Endodermal cell (in vitro differentiated cells): ENCODE results near the gene OR12D2. TPM values are rescaled to one million over a fixed set of nuclear protein-coding genes. Genes with fewer than 3 reads are reported as not detected.
"Not testable (repeated sequence)": the region's sequence is repeated elsewhere in the genome, so short reads cannot be mapped to it uniquely, and the experiment has no call there.

Experiments used
- DNase-seq: peaks from one replicate; pipeline ENCODE4 v3.0.0-alpha.2; 2017
- H3K27ac ChIP-seq: 2 replicates; pipeline ENCODE4 v1.5.1; 2013; ENCODE audit warnings: mild to moderate bottlenecking, low read depth, low read length, moderate library complexity
- H3K27me3 ChIP-seq: 2 replicates; pipeline ENCODE4 v1.6.1; 2013; ENCODE audit warnings: mild to moderate bottlenecking, low read length, moderate library complexity; ENCODE audit not compliant: insufficient read depth, control insufficient read depth, poor library complexity, severe bottlenecking
- H3K36me3 ChIP-seq: 2 replicates; pipeline ENCODE4 v1.7.0; 2013; ENCODE audit warnings: mild to moderate bottlenecking, low read length, moderate library complexity; ENCODE audit not compliant: control insufficient read depth, insufficient read depth
- H3K4me1 ChIP-seq: one replicate; pipeline ENCODE4 v1.7.0; 2013; ENCODE audit warnings: low read length; ENCODE audit not compliant: control insufficient read depth, insufficient read depth
- H3K4me3 ChIP-seq: 2 replicates; pipeline ENCODE4 v1.5.1; 2013; ENCODE audit warnings: mild to moderate bottlenecking, low read length, moderate library complexity
- H3K9ac ChIP-seq: 2 replicates; pipeline ENCODE4 v1.6.1; 2013; ENCODE audit warnings: mild to moderate bottlenecking, low read length, moderate library complexity; ENCODE audit not compliant: poor library complexity, severe bottlenecking; ENCODE audit errors: extremely low read depth
- H3K9me3 ChIP-seq: 2 replicates; pipeline ENCODE4 v1.6.1; 2013; ENCODE audit warnings: mild to moderate bottlenecking, low read length, moderate library complexity; ENCODE audit not compliant: control insufficient read depth
- H3K27ac Mint-ChIP-seq: 2 replicates; pipeline ENCODE4 v1.8.0; 2020; ENCODE audit warnings: mixed read lengths
- H3K27me3 Mint-ChIP-seq: 2 replicates; pipeline ENCODE4 v1.8.0; 2021; ENCODE audit warnings: mild to moderate bottlenecking, mixed read lengths; ENCODE audit not compliant: insufficient read depth
- H3K36me3 Mint-ChIP-seq: 2 replicates; pipeline ENCODE4 v1.8.0; 2020; ENCODE audit warnings: low read depth, mixed read lengths
- H3K4me1 Mint-ChIP-seq: 2 replicates; pipeline ENCODE4 v1.8.0; 2020; ENCODE audit warnings: mixed read lengths
- H3K4me3 Mint-ChIP-seq: 2 replicates; pipeline ENCODE4 v1.8.0; 2020; ENCODE audit warnings: mild to moderate bottlenecking, moderate library complexity, mixed read lengths
- H3K9me3 Mint-ChIP-seq: 2 replicates; pipeline ENCODE4 v1.8.0; 2020; ENCODE audit warnings: mild to moderate bottlenecking, mixed read lengths
- WGBS, 2 experiments: methylation state at CpG; one replicate each; pipeline versions ENCODE4 v1.1.5 to v1.1.7; 2013; ENCODE audit warnings: missing lambda C conversion rate in 2 of 2, mixed read lengths in 1 of 2; ENCODE audit not compliant: insufficient coverage in 1 of 2, insufficient read length in 1 of 2; 5-methylcytosine and 5-hydroxymethylcytosine counted together
- long read RNA-seq, 4 experiments: library from polyadenylated mRNA in 2 of 4; library from RNA in 1 of 4; library from capped mRNA in 1 of 4; stranded (forward) in 3 of 4; unstranded in 1 of 4; transcript quantifications; one replicate each; pipeline ENCODE4 v2.0.0, GENCODE V29; 2020 to 2021; ENCODE audit warnings: inconsistent platforms in 1 of 4
- polyA plus RNA-seq, 2 experiments: library from polyadenylated mRNA; stranded (reverse); fragments of 50-300 nt; gene quantifications; one replicate each; pipeline ENCODE4 v1.2.3, GENCODE V29; 2013
- total RNA-seq, 2 donors: library from RNA; stranded (reverse); fragmentation: NEBNext Ultra II Directional in 1 of 2; extraction: Animal tissue kit (Norgen Biotek cat#: 25700) in 1 of 2; gene quantifications; 2 replicates in 1 of 2; 3 replicates in 1 of 2; pipeline ENCODE4 v1.2.1, GENCODE V29; 2021
- TF ChIP-seq, protein P1 (sequence below): fragments of 200-600 bp; sonication (generic); conservative IDR thresholded peaks from 2 replicates; pipeline ENCODE4 v1.5.0; 2021; ENCODE audit warnings: antibody characterized with exemption, mild to moderate bottlenecking

OR12D2 gene
- total RNA-seq: not detected
- polyA plus RNA-seq (2013, experiment 1 of 2): not detected
- not detected for polyA plus RNA-seq (2013, experiment 2 of 2)
- long read RNA-seq, experiment 1: 0 reads
- long read RNA-seq, experiment 2: 0 reads
- long read RNA-seq, experiment 3: 0 reads
- long read RNA-seq, experiment 4: 0 reads

GRCh38 chr6:29395331-29395730 is at the start of gene OR12D2:
Gene OR12D2 (plus strand): TSS chr6:29395631. CDS start chr6:29396700, 1,069 bp downstream.
- no peaks in the 10 kb centered on the region for H3K4me1 Mint-ChIP-seq
- H3K27me3 ChIP-seq: no peaks in the 10 kb centered on the region
- TF ChIP-seq, protein P1, sequence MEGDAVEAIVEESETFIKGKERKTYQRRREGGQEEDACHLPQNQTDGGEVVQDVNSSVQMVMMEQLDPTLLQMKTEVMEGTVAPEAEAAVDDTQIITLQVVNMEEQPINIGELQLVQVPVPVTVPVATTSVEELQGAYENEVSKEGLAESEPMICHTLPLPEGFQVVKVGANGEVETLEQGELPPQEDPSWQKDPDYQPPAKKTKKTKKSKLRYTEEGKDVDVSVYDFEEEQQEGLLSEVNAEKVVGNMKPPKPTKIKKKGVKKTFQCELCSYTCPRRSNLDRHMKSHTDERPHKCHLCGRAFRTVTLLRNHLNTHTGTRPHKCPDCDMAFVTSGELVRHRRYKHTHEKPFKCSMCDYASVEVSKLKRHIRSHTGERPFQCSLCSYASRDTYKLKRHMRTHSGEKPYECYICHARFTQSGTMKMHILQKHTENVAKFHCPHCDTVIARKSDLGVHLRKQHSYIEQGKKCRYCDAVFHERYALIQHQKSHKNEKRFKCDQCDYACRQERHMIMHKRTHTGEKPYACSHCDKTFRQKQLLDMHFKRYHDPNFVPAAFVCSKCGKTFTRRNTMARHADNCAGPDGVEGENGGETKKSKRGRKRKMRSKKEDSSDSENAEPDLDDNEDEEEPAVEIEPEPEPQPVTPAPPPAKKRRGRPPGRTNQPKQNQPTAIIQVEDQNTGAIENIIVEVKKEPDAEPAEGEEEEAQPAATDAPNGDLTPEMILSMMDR: no peak
- H3K4me3 ChIP-seq: no peak within 1 kb of the TSS
- no peak for DNase-seq
- no peak within 1 kb of the TSS for H3K27ac ChIP-seq
- no peaks in the 10 kb centered on the region for H3K9me3 ChIP-seq
- H3K36me3 Mint-ChIP-seq: no peaks in the 10 kb centered on the region
- no peak within 1 kb of the TSS for H3K9ac ChIP-seq
- H3K27me3 Mint-ChIP-seq: no peaks in the 10 kb centered on the region
- H3K27ac Mint-ChIP-seq: no peak within 1 kb of the TSS
- no peaks in the 10 kb centered on the region for H3K4me1 ChIP-seq
- H3K4me3 Mint-ChIP-seq: no peak within 1 kb of the TSS
- no peaks in the 10 kb centered on the region for H3K36me3 ChIP-seq
- H3K9me3 Mint-ChIP-seq: no peaks in the 10 kb centered on the region

DNA sequence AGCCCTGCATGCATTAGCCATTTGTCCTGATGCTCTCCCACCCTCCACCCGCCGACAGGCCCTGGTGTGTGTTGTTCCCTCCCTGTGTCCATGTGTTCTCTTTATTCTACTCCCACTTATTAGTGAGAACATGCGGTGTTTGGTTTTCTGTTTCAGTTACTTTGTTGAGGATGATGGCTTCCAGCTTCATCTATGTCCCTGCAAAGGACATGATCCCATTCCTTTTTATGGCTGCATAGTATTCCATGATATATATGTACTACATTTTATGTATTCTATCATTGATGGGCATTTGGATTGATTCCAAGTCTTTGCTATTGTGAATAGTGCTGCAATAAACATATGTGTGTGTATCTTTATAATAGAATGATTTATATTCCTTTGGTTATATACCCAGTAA is 46.1 kb upstream of the OR12D2 start:
- not testable (repeated sequence) for H3K27ac ChIP-seq, H3K4me1 Mint-ChIP-seq
- WGBS, 2 experiments: 90 to 98% methylated on average over 3 of the region's 3 CpGs

DNA sequence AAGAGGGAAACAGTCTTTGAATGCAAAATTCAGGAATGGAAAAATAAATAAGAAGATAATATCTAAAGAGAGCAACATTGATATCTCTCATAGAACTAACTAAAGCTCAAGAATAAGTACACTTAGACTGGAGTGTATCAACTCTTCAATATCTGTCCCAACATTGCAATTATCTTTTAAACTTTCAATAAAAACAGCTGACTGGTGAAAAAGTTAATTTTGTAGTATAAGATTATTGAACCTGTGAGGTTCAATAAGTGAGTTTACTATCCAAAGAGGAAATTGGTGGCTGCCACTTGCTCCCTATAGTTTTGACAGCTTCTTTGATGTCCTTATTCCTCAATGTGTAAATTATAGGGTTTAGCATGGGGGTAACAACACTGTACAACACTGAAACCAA is 40.5 kb upstream of the OR12D2 start:
- Histone ChIP-seq H3K36me3 (no peaks in the 10 kb centered on the region), H3K9ac (no peak overlapping the region), H3K4me3 (no peak overlapping the region), H3K27ac (no peak overlapping the region), H3K27me3 (no peaks in the 10 kb centered on the region), H3K9me3 (peaks cover 6% of the 10 kb centered on the region), H3K4me1 (no peaks in the 10 kb centered on the region)
- no peak overlapping the region for H3K4me3 Mint-ChIP-seq
- H3K9me3 Mint-ChIP-seq: peaks cover 5% of the 10 kb centered on the region
- H3K4me1 Mint-ChIP-seq: peaks cover 2% of the 10 kb centered on the region
- no peaks in the 10 kb centered on the region for H3K36me3 Mint-ChIP-seq
- TF ChIP-seq, protein P1: no peak
- H3K27ac Mint-ChIP-seq: no peak overlapping the region
- DNase-seq: no peak
- peaks cover 3% of the 10 kb centered on the region for H3K27me3 Mint-ChIP-seq

More for the DNA sequence above, 46.1 kb upstream of the OR12D2 start:
- H3K4me3 Mint-ChIP-seq, H3K9me3 ChIP-seq, H3K27me3 Mint-ChIP-seq, H3K36me3 Mint-ChIP-seq, H3K4me1 ChIP-seq, H3K27ac Mint-ChIP-seq, H3K27me3 ChIP-seq, H3K9me3 Mint-ChIP-seq, H3K9ac ChIP-seq, DNase-seq, H3K4me3 ChIP-seq, H3K36me3 ChIP-seq: not testable (repeated sequence)

DNA sequence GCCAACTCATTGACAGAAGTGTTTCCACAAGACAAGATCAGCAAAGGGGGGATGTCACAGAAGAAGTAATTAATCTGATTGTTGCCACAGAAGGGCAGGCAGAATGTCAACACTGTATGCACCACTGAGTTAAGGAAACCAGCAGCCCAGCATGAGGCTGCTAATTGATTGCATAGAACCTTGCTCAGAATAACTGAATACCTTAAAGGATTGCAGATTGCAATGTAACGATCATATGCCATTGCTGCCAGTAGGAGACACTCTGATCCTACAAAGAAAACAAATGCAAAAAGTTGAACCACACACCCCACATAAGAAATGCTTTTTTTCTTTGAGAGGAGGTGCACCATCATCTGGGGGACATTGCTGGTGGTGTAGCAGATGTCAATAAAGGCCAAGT is 39.8 kb upstream of the OR12D2 start:
- Histone ChIP-seq H3K9ac (no peak overlapping the region), H3K9me3 (peaks cover 6% of the 10 kb centered on the region), H3K36me3 (no peaks in the 10 kb centered on the region), H3K4me3 (no peak overlapping the region), H3K27ac (no peak overlapping the region), H3K4me1 (no peaks in the 10 kb centered on the region), H3K27me3 (no peaks in the 10 kb centered on the region)
- TF ChIP-seq, protein P1: peak; percentile 45
- Mint-ChIP-seq H3K4me3 (no peak overlapping the region), H3K4me1 (peaks cover 2% of the 10 kb centered on the region), H3K27ac (no peak overlapping the region), H3K36me3 (no peaks in the 10 kb centered on the region), H3K27me3 (peaks cover 5% of the 10 kb centered on the region), H3K9me3 (peaks cover 5% of the 10 kb centered on the region)
- peak; percentile 55 for DNase-seq
- 83% methylated on average over 1 of the region's 1 CpG; no CpG with 5 or more reads in 1 of the 2 experiments for WGBS, 2 experiments
